GM12891 (cell line): ENCODE results near the gene PARM1.

Experiments
- PAX5 ChIP-seq: IDR thresholded peaks from 2 replicates; pipeline ENCODE4 v1.6.1; 2011; ENCODE audit warnings: low read length, moderate library complexity, mild to moderate bottlenecking; ENCODE audit not compliant: insufficient read depth, severe bottlenecking
- POLR2A ChIP-seq: IDR thresholded peaks from 2 replicates; pipeline ENCODE4 v1.6.1; 2011; ENCODE audit warnings: low read depth, low read length, control low read depth
- POLR2AphosphoS5 ChIP-seq: IDR thresholded peaks from 2 replicates; pipeline ENCODE4 v1.6.1; 2011; ENCODE audit warnings: low read depth, low read length, control low read depth
- SPI1 ChIP-seq: IDR thresholded peaks from 2 replicates; pipeline ENCODE4 v1.6.1; 2011; ENCODE audit warnings: low read depth, low read length, control low read depth
- TAF1 ChIP-seq: IDR thresholded peaks from 2 replicates; pipeline ENCODE4 v1.6.1; 2011; ENCODE audit warnings: low read depth, low read length, control low read depth

DNA sequence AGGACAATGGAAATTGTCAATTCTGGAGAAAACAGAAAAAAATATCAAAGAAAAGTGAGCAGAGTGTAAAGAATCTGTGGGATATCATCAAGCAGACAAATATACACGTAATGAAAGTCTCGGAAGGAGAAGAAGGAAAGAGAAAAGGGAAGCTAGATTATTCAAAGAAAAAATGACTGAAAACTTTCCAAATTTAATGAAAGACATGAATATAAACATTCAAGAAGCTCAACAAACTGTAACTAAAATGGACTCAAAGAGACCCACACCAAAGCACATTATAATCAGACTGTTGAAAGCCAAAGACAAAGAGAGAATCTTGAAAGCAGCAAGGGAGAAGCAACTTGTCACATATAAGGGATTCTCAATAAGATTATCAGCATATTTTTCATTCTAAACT, 28.3 kb downstream of the PARM1 start:
- TF ChIP-seq POLR2A = no peak
- no peak for TF ChIP-seq TAF1
- no peak for TF ChIP-seq POLR2AphosphoS5
- no peak for TF ChIP-seq SPI1
- no peak for TF ChIP-seq PAX5
